ENCODE results near the gene LRRC4. TPM values are rescaled to one million over a fixed set of nuclear protein-coding genes. Genes with fewer than 3 reads are reported as not detected.

LRRC4 gene
- polyA plus RNA-seq, 3 donors = 7.2 to 9.2 (median 7.7) TPM

- no peak for DNase-seq (ENCODE audit: extremely low read depth in 1 of 11, low read depth in 9 of 11, low spot score in 4 of 11)
Observed at GRCh38 chr7:128017460-128017859, 13.8 kb downstream of the LRRC4 start.

GRCh38 chr7:128014811-128015210 is 16.4 kb downstream of the LRRC4 start:
- no peak for DNase-seq (ENCODE audit: extremely low read depth in 1 of 11, low read depth in 9 of 11, low spot score in 4 of 11)

- no peak for DNase-seq (ENCODE audit: extremely low read depth in 1 of 11, low read depth in 9 of 11, low spot score in 4 of 11)
Observed at GRCh38 chr7:128011131-128011661, 20.0 kb downstream of the LRRC4 start.

- no peak for DNase-seq (ENCODE audit: extremely low read depth in 1 of 11, low read depth in 9 of 11, low spot score in 4 of 11)
Observed at GRCh38 chr7:128010391-128011127, 20.7 kb downstream of the LRRC4 start.

GRCh38 chr7:128008744-128009143 is 22.5 kb downstream of the LRRC4 start:
- DNase-seq (ENCODE audit: extremely low read depth in 1 of 11, low read depth in 9 of 11, low spot score in 4 of 11) = no peak

- DNase-seq (ENCODE audit: extremely low read depth in 1 of 11, low read depth in 9 of 11, low spot score in 4 of 11) = no peak
Observed at GRCh38 chr7:128008141-128008540, 23.1 kb downstream of the LRRC4 start.

GRCh38 chr7:128007303-128007680 is 23.9 kb downstream of the LRRC4 start:
- no peak for DNase-seq (ENCODE audit: extremely low read depth in 1 of 11, low read depth in 9 of 11, low spot score in 4 of 11)

- DNase-seq (ENCODE audit: extremely low read depth in 1 of 11, low read depth in 9 of 11, low spot score in 4 of 11) = no peak
Observed at GRCh38 chr7:128006550-128007302, 24.5 kb downstream of the LRRC4 start.

- DNase-seq (ENCODE audit: extremely low read depth in 1 of 11, low read depth in 9 of 11, low spot score in 4 of 11) = no peak
Observed at GRCh38 chr7:128005759-128006159, 25.5 kb downstream of the LRRC4 start.

- no peak for DNase-seq (ENCODE audit: extremely low read depth in 1 of 11, low read depth in 9 of 11, low spot score in 4 of 11)
Observed at GRCh38 chr7:128005117-128005516, 26.1 kb downstream of the LRRC4 start.

GRCh38 chr7:128004623-128005022 is 26.6 kb downstream of the LRRC4 start:
- DNase-seq (ENCODE audit: extremely low read depth in 1 of 11, low read depth in 9 of 11, low spot score in 4 of 11) = no peak

GRCh38 chr7:128003787-128004186 is 27.4 kb downstream of the LRRC4 start:
- DNase-seq (ENCODE audit: extremely low read depth in 1 of 11, low read depth in 9 of 11, low spot score in 4 of 11) = no peak

GRCh38 chr7:128003167-128003566 is 28.1 kb downstream of the LRRC4 start:
- no peak for DNase-seq (ENCODE audit: extremely low read depth in 1 of 11, low read depth in 9 of 11, low spot score in 4 of 11)

- no peak for DNase-seq (ENCODE audit: extremely low read depth in 1 of 11, low read depth in 9 of 11, low spot score in 4 of 11)
Observed at GRCh38 chr7:128000854-128001265, 30.4 kb downstream of the LRRC4 start.

GRCh38 chr7:128000048-128000447 is 31.2 kb downstream of the LRRC4 start:
- DNase-seq (ENCODE audit: extremely low read depth in 1 of 11, low read depth in 9 of 11, low spot score in 4 of 11) = no peak

GRCh38 chr7:127998671-127999070 is 32.6 kb downstream of the LRRC4 start:
- no peak for DNase-seq (ENCODE audit: extremely low read depth in 1 of 11, low read depth in 9 of 11, low spot score in 4 of 11)

GRCh38 chr7:127997226-127997922 is 33.9 kb downstream of the LRRC4 start:
- DNase-seq (ENCODE audit: extremely low read depth in 1 of 11, low read depth in 9 of 11, low spot score in 4 of 11) = no peak

GRCh38 chr7:127996253-127997071 is 34.8 kb downstream of the LRRC4 start:
- DNase-seq (ENCODE audit: extremely low read depth in 1 of 11, low read depth in 9 of 11, low spot score in 4 of 11) = no peak

- no peak for DNase-seq (ENCODE audit: extremely low read depth in 1 of 11, low read depth in 9 of 11, low spot score in 4 of 11)
Observed at GRCh38 chr7:127995881-127996215, 35.4 kb downstream of the LRRC4 start.

Data from renal cortex interstitium (tissue), 11 donors.